Endothelial cell of hepatic sinusoid (primary cell): ENCODE data around the gene GNAL.
"Not testable (repeated sequence)": the region's sequence is repeated elsewhere in the genome, so short reads cannot be mapped to it uniquely, and the experiment has no call there.

Source experiments
- in situ Hi-C: cut with HindIII; loops from 2 replicates; pipeline ENCODE4 v1.10.0; 2017; ENCODE audit warnings: low sequenced_read_pairs

GNAL gene

GRCh38 chr18:11839556-11839955 lies 150.5 kb downstream of the GNAL start:
- in situ Hi-C loops, result loop anchor here (5.0 kb wide), 1 partner anchor 67 kb away; no protein-coding TSS in a partner anchor

GRCh38 chr18:11840493-11840892 lies 151.4 kb downstream of the GNAL start:
- in situ Hi-C loops, result no loop called here

GRCh38 chr18:11842562-11842961 lies 153.5 kb downstream of the GNAL start:
- in situ Hi-C loops, result no loop called here

GRCh38 chr18:11844436-11844835 lies 155.4 kb downstream of the GNAL start:
- in situ Hi-C loops, result no loop called here

- in situ Hi-C loops, result no loop called here
These were observed 156.6 kb downstream of the GNAL start for GRCh38 chr18:11845654-11846053.

GRCh38 chr18:11847811-11848210 lies 158.7 kb downstream of the GNAL start:
- in situ Hi-C loops, result no loop called here

- in situ Hi-C loops, result no loop called here
These were observed 160.2 kb downstream of the GNAL start for GRCh38 chr18:11849279-11849678.

GRCh38 chr18:11849841-11850634 lies 161.0 kb downstream of the GNAL start:
- in situ Hi-C loops, result no loop called here

GRCh38 chr18:11850821-11851145 lies 161.7 kb downstream of the GNAL start:
- in situ Hi-C loops, result no loop called here

GRCh38 chr18:11851146-11851805 lies 162.2 kb downstream of the GNAL start, which contains the start of gene CHMP1B:
Gene CHMP1B, plus strand, starts transcription at chr18:11851413. Its CDS starts 99 bp downstream, at chr18:11851512.
- in situ Hi-C loops, result no loop called here

- in situ Hi-C loops, result no loop called here
These were observed 162.8 kb downstream of the GNAL start for GRCh38 chr18:11851806-11852337.

GRCh38 chr18:11854554-11854953 lies 165.5 kb downstream of the GNAL start:
- in situ Hi-C loops, result not testable (repeated sequence)

GRCh38 chr18:11857177-11857887 lies 168.3 kb downstream of the GNAL start:
- in situ Hi-C loops, result no loop called here

- in situ Hi-C loops, result no loop called here
These were observed 170.3 kb downstream of the GNAL start for GRCh38 chr18:11859282-11859830.

GRCh38 chr18:11859903-11860407 lies 170.9 kb downstream of the GNAL start:
- in situ Hi-C loops, result no loop called here

- in situ Hi-C loops, result no loop called here
These were observed 171.8 kb downstream of the GNAL start for GRCh38 chr18:11860594-11861450.

- in situ Hi-C loops, result no loop called here
These were observed 172.7 kb downstream of the GNAL start for GRCh38 chr18:11861583-11862288.

- in situ Hi-C loops, result no loop called here
These were observed 173.5 kb downstream of the GNAL start for GRCh38 chr18:11862468-11863137.

- in situ Hi-C loops, result no loop called here
These were observed 175.4 kb downstream of the GNAL start for GRCh38 chr18:11864471-11864870.
